Activated CD8-positive, alpha-beta T cell treated with anti-CD3 and anti-CD28 coated beads for 36 hours (primary cell): ENCODE data around the gene KRTAP4-2. TPM values are rescaled to one million over a fixed set of nuclear protein-coding genes. Genes with fewer than 3 reads are reported as not detected.

Source experiments
- ATAC-seq: fragments of 200-7000 bp; cut with Tn5 transposase; one replicate; pipeline ENCODE4 v1.10.0; 2021; ENCODE audit warnings: mild to moderate bottlenecking, moderate library complexity
- CTCF ChIA-PET: fragments of 350-600 bp; sonication (Branson Sonifier 250); formaldehyde crosslinking; loops from one replicate; lab custom pipeline; 2021; ENCODE audit warnings: antibody characterized with exemption; lab: Charles Lee
- POLR2A ChIA-PET: fragments of 350-600 bp; sonication (Branson Sonifier 250); formaldehyde crosslinking; loops from one replicate; lab custom pipeline; 2021; ENCODE audit warnings: antibody characterized with exemption; lab: Charles Lee
- DNase-seq: peaks from one replicate; pipeline ENCODE4 v3.0.0-alpha.2; 2020
- H3K27ac Mint-ChIP-seq: one replicate; pipeline ENCODE4 v1.8.0; 2021; ENCODE audit warnings: mild to moderate bottlenecking, mixed read lengths
- H3K27me3 Mint-ChIP-seq: one replicate; pipeline ENCODE4 v1.8.0; 2021; ENCODE audit warnings: mixed read lengths
- H3K36me3 Mint-ChIP-seq: one replicate; pipeline ENCODE4 v1.8.0; 2021; ENCODE audit warnings: low read depth, mixed read lengths
- H3K4me1 Mint-ChIP-seq: one replicate; pipeline ENCODE4 v1.8.0; 2021; ENCODE audit warnings: low read depth, mixed read lengths
- H3K4me3 Mint-ChIP-seq: one replicate; pipeline ENCODE4 v1.8.0; 2021; ENCODE audit warnings: mild to moderate bottlenecking, moderate library complexity, mixed read lengths
- H3K9me3 Mint-ChIP-seq: one replicate; pipeline ENCODE4 v1.8.0; 2021; ENCODE audit warnings: mixed read lengths
- intact Hi-C: fragments of 100-400 bp; cut with micrococcal nuclease; formaldehyde crosslinking; loops from one replicate; pipeline ENCODE4 v1.10.0; 2022
- total RNA-seq, 2 experiments: library from RNA; stranded (reverse); gene quantifications; one replicate each; pipeline ENCODE4 v1.2.3, GENCODE V29; 2021
- TF ChIP-seq, protein P1 (sequence below): fragments of 200-600 bp; IDR thresholded peaks from one replicate; pipeline ENCODE4 v1.8.0; 2022; ENCODE audit warnings: antibody characterized with exemption, mild to moderate bottlenecking

The KRTAP4-2 gene
- total RNA-seq, 2 experiments from 2014 or later: not detected

DNA sequence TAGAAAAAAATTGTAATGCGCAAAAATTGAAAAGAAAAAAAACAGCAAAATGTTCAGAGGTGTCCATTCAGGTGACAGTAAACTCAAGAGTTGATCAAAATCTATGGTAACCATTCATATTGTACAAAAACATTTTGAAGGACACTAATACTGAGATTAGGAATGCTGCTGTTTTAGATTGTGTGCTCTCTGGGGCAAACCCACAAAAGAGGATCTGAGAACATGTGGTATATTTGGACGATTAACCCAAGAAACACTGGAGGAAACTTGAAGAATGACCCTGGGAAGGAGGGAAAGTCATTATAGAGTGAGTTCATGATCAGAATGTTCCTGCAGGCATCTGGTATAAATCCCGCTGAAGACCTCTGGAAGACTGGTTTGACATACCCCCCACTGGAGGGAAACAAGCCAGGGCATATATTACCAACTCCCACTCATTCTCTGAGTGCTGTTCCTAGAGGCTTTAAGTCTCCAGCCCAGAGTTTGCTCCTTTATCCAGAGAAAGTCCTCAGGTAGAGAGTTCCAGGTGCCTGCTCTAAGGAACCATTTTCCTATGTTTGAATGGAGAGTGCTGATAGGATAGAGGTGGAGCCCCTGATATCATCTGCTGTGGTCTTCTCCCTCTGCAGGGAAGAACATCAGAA is 1.2 kb downstream of the KRTAP4-2 start:
- no peak for DNase-seq
- Mint-ChIP-seq H3K9me3 (no peaks in the 10 kb centered on the region), H3K27ac (no peak overlapping the region), H3K27me3 (no peaks in the 10 kb centered on the region), H3K4me1 (no peaks in the 10 kb centered on the region), H3K36me3 (no peaks in the 10 kb centered on the region), H3K4me3 (no peak overlapping the region)
- ATAC-seq: no peak
- intact Hi-C loops: no loop called here
- ChIA-PET POLR2A (no interaction called here), CTCF (no interaction called here)
- TF ChIP-seq, protein P1, sequence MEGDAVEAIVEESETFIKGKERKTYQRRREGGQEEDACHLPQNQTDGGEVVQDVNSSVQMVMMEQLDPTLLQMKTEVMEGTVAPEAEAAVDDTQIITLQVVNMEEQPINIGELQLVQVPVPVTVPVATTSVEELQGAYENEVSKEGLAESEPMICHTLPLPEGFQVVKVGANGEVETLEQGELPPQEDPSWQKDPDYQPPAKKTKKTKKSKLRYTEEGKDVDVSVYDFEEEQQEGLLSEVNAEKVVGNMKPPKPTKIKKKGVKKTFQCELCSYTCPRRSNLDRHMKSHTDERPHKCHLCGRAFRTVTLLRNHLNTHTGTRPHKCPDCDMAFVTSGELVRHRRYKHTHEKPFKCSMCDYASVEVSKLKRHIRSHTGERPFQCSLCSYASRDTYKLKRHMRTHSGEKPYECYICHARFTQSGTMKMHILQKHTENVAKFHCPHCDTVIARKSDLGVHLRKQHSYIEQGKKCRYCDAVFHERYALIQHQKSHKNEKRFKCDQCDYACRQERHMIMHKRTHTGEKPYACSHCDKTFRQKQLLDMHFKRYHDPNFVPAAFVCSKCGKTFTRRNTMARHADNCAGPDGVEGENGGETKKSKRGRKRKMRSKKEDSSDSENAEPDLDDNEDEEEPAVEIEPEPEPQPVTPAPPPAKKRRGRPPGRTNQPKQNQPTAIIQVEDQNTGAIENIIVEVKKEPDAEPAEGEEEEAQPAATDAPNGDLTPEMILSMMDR: no peak

DNA sequence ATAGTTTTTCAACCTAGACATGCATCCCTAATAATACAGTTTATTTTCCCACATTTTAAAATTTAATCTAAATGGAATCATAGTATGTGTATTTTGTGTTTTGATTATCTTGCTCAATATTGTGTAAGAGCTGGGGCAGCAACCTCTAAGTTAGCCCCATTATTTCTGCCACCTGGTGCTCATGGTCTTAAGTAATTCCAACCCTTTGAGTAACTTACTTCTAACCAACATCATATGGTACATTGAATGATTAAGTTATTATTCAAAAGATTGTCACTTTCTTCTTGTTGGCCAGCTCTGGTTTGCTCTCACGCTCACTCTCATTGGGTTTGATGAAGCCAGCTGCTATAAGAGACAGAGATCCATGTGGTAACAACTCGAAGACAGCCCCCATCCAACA is 6.1 kb downstream of the KRTAP4-2 start:
- TF ChIP-seq, protein P1: no peak
- H3K27me3 Mint-ChIP-seq: no peaks in the 10 kb centered on the region
- H3K4me3 Mint-ChIP-seq: no peak overlapping the region
- ATAC-seq (no peak), DNase-seq (no peak)
- no peak overlapping the region for H3K27ac Mint-ChIP-seq
- POLR2A ChIA-PET: no interaction called here
- CTCF ChIA-PET: no interaction called here
- intact Hi-C loops: no loop called here
- no peaks in the 10 kb centered on the region for H3K9me3 Mint-ChIP-seq
- peaks cover 2% of the 10 kb centered on the region for H3K4me1 Mint-ChIP-seq
- no peaks in the 10 kb centered on the region for H3K36me3 Mint-ChIP-seq

DNA sequence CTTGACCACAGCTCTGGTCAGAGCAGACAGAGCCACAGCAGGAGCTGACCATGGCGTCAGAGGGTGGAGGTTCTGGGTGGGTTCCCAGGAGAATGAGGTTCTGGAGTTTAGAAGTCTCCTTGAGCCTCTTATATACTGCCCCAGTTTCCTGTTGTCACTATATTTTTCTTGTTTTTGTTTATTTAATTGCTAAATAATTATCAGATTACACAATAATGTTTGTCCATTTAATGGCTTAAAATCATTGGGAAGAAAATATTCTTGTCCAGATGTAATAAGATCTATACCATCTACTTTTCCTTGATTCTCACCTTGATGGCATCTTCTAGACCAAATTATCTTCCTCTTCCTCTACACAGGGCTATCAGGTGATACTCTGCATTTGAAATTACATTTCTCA is 9.9 kb downstream of the KRTAP4-2 start, which contains the start of gene KRTAP4-3:
KRTAP4-3 (minus strand) TSS at position 101 of the 400 bp plus-strand sequence; CDS start at position 52, 49 bp downstream.
- Mint-ChIP-seq H3K9me3 (no peaks in the 10 kb centered on the region), H3K27me3 (no peaks in the 10 kb centered on the region), H3K4me1 (peaks cover 2% of the 10 kb centered on the region), H3K4me3 (no peak within 1 kb of the TSS), H3K27ac (no peak within 1 kb of the TSS), H3K36me3 (no peaks in the 10 kb centered on the region)
- CTCF ChIA-PET: no interaction called here
- TF ChIP-seq, protein P1: no peak
- ATAC-seq: no peak
- POLR2A ChIA-PET: no interaction called here
- intact Hi-C loops: no loop called here
- no peak for DNase-seq

DNA sequence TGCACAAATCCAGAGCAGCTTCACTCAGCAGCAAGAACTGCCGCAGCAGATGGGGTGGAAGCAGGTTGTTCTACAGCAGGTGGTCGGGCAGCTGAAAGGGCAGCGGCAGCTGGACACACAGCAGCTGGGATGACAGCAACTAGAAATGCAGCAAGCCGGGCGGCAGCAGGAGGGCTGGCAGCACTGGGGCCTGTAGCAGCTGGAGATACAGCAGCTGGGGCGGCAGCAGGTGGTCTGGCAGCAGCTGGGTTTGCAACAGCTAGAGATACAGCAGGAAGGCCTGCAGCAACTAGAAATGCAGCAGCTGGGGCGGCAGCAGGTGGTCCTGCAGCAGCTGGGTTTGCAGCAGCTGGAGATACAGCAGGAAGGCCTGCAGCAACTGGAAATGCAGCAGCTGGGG is 10.5 kb downstream of the KRTAP4-2 start:
- ChIA-PET CTCF (no interaction called here), POLR2A (no interaction called here)
- DNase-seq (no peak), ATAC-seq (no peak)
- intact Hi-C loops: no loop called here
- no peaks in the 10 kb centered on the region for H3K36me3 Mint-ChIP-seq
- H3K27ac Mint-ChIP-seq: no peak overlapping the region
- no peaks in the 10 kb centered on the region for H3K9me3 Mint-ChIP-seq
- TF ChIP-seq, protein P1: no peak
- no peaks in the 10 kb centered on the region for H3K27me3 Mint-ChIP-seq
- H3K4me3 Mint-ChIP-seq: no peak overlapping the region
- H3K4me1 Mint-ChIP-seq: peaks cover 2% of the 10 kb centered on the region

DNA sequence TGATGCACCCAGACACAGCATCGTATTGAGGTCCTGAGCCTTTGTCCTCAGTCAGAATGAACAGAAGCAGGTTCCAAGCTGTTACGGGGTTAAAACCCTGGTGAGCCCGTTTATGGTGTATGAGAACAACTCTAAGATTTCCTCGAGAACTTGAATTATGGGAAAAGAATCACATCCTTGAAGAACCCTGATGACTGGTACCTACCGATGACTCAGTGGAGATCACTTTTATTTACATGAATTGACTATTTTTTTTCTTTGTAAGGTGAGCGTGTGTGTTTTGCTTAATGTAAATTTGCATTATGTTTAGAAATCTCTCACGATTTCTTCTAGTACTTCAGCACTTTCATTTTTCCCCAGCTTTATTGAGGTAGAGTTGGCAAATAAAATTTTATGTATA is 14.2 kb downstream of the KRTAP4-2 start:
- intact Hi-C loops: no loop called here
- no peaks in the 10 kb centered on the region for H3K9me3 Mint-ChIP-seq
- DNase-seq (no peak), ATAC-seq (no peak)
- no peak overlapping the region for H3K27ac Mint-ChIP-seq
- ChIA-PET CTCF (no interaction called here), POLR2A (interaction anchor here (0.6 to 0.7 kb wide), 2 partner anchors 23 to 343 kb away, joined by 3 read pairs; no protein-coding TSS in a partner anchor)
- H3K36me3 Mint-ChIP-seq: no peaks in the 10 kb centered on the region
- H3K4me1 Mint-ChIP-seq: peaks cover 2% of the 10 kb centered on the region
- no peak overlapping the region for H3K4me3 Mint-ChIP-seq
- no peaks in the 10 kb centered on the region for H3K27me3 Mint-ChIP-seq
- TF ChIP-seq, protein P1: no peak
